GM18870 (cell line): Measurements from ENCODE around the gene CEP57.
A peak's percentile ranks its signal among the peaks of the same experiment; 100 is the strongest.
"Not testable (repeated sequence)": the region's sequence is repeated elsewhere in the genome, so short reads cannot be mapped to it uniquely, and the experiment has no call there.

ENCODE experiments used
- ATAC-seq: cut with Tn5 transposase; IDR thresholded peaks from one replicate; pipeline ENCODE4 v1.9.1; 2021; ENCODE audit warnings: moderate library complexity; ENCODE audit not compliant: unreplicated experiment

Gene CEP57

DNA sequence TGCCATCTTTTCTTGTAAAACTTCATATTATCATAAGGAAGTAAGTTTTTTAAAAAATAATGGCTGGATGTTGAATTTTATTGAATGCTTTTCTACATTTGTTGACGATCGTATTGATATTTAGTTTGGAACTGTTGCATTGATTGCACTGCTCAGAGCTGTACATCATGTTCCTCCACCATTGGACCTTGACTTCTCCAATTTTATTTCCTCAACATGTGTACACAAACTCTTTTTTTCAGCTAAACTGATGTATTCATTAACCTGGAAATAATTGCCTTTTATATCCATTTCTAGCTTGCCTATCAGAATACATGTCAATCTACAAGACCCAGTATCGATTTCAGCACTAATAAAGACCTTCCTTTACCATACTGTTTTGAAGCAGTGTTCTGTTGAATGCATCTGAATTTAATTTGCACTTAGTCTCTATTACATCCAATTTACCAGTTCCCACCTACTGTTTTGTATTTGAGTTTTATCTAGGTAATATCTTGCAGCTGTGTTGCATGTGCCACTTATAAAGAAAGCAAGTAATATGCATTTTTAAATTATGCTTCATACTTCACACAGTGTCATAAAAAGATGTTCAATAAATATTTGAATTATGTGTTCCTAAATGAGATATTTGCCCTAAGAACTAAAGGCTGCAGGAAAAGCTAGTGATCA, 5.5 kb downstream of the CEP57 start:
- ATAC-seq: no peak

DNA sequence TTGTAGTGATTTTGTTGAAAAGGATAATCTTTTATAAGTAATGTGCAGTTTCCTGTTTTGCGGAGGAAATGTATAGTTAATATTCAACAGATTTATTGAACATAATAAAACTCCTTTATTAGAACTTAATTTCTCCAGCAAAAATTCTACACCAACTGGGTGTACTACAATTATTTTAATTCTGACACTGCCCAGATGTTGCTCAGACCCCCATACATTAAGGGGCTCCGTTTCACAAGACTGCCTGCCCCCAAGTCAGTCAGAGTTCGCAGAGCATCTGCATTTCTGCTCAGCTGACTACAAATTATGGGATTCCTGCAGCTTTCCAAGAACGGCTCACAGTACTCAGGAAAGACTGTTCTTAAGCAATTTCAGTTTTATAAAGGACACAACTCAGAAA, 6.2 kb downstream of the CEP57 start:
- no peak for ATAC-seq

DNA sequence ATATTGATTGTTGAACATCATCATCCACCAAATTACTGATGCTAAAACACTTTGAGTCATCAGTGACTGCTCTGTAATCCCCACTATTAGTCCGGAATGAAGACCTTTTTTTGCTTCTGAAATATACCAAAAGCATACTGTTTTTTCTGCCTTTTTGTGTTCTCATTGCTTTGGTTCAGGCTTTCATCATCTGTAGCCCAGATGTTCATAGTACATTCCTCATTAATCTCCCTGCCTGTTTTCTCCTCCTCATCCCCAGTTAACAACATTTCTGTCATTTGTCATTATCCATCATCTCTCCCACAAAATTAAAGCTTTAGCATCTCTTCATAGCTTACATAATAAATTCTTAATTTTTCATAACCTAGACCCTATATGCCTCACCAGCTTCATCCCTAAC, 9.2 kb downstream of the CEP57 start:
- no peak for ATAC-seq

- ATAC-seq: no peak
Measured at GRCh38 chr11:95800438-95800837, 10.1 kb downstream of the CEP57 start.

- no peak for ATAC-seq
Measured at GRCh38 chr11:95802806-95803205, 12.5 kb downstream of the CEP57 start.

DNA sequence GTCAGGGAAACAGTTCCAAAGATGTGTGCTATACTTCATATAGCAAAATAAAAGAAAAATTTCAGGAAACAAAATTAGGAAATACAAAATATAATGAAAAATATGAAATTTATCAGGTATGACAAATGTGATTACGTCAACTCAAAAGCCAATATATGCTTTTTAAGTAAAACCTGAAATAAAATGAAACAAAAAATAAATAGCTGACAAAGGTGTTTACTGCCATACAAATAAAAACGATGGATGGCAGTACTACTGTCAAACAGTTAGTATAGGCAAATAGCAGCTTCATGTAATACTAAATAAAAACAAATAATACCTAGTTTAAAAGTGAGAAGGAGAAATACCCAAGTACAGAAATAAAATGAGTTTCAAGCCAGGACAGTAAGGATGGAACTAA, 13.7 kb downstream of the CEP57 start:
- no peak for ATAC-seq

DNA sequence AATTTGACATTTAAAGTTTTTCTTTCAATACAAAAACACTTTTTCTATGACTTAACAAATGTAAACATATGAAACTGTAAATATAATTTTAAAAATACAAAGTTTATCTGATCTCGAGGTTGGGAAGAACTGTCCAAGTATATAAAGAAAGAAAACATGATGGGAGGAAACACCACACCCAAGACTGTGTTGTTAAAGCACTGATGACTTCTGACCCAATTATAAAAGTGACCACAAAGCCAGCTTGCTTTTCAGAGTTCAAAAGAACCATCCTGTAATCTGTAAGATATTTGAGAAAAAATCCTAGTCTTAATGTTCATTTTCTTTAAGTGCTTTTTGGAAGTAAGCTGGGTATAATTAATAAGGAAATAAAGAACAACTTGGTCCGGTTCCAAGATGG, 15.6 kb downstream of the CEP57 start:
- no peak for ATAC-seq

DNA sequence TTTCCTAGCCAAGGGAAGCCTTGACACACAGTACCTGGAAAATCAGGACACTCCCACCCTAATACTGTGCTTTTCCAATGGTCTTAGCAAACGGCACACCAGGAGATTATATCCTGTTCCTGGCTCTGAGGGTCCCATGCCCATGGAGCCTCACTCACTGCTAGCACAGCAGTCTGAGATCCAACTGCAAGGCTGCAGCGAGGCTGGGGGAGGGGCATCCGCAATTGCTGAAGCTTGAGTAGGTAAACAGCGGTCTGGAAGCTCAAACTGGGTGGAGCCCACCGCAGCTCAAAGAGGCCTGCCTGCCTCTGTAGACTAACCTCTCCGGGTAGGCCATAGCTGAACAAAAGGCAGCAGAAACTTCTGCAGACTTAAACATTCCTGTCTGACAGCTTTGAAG, 16.2 kb downstream of the CEP57 start:
- ATAC-seq: not testable (repeated sequence)

- not testable (repeated sequence) for ATAC-seq
Measured at GRCh38 chr11:95811052-95811451, 20.8 kb downstream of the CEP57 start.

- no peak for ATAC-seq
Measured at GRCh38 chr11:95816037-95816436, 25.7 kb downstream of the CEP57 start.

DNA sequence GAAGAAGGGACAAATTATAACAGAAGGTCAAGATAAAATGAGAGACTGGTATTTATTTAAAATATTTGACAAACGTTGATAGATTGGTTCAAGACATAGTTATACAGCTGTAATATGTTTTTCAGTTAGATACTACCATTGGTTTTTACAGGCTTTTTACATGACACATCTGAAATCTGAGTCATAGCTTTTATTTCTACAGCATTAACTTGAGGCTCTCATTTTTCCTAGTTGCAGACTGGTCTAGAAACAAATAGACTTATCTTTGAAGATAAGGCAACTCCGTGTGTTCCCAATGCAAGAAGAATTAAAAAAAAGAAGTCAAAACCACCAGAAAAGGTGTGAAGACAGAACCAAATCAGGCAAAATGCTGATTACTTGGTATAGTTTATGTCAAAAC, 31.3 kb downstream of the CEP57 start:
- no peak for ATAC-seq

DNA sequence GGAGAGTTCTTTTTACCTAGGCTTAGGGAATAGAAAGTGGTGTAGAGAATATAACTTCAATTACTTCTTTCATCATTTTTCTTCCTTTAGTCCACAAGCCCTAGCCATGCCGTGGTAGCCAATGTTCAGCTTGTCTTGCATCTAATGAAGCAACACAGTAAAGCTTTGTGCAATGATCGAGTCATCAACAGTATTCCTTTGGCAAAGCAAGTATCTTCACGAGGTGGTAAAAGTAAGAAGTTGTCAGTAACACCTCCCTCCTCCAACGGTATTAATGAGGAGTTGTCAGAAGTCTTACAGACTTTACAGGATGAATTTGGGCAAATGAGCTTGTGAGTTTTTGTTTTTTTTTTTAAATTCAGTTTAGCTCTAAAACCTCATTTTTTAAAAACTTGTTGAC, 37.4 kb downstream of the CEP57 start:
- no peak for ATAC-seq

DNA sequence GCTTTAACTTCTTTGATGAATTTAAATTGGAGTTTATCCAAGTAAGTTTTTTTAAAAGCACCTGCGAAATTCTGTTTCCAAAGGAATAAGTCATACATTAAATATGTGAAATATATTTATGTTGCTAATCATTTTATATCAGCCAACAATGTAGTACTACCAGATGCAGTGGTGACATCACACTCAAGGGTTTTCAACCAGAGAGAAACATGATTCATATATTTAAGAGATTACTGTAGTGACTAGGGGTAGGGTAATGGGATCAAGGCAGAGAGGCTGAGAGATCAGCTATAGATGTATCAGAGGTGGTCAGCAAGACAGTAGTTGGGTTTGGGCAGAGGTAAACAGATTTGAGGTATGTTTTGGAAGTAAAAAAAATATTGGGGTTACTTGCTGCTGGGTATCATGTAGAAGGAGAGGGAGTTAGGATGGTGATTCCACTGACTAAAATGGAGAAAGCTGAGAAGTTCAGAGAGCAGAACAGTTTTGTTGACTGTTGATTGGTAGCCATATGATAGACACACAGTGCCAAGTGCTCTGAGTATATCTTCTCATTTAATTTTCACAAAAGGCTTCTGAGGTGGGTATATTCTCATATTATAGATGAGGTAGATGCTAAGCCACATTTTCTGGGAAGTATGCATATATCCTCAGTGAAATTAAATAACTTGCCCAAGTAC, 39.4 kb downstream of the CEP57 start:
- ATAC-seq: no peak

GRCh38 chr11:95831198-95831883, 41.0 kb downstream of the CEP57 start:
- ATAC-seq: no peak

GRCh38 chr11:95832763-95833162, 42.5 kb downstream of the CEP57 start:
- ATAC-seq: no peak

DNA sequence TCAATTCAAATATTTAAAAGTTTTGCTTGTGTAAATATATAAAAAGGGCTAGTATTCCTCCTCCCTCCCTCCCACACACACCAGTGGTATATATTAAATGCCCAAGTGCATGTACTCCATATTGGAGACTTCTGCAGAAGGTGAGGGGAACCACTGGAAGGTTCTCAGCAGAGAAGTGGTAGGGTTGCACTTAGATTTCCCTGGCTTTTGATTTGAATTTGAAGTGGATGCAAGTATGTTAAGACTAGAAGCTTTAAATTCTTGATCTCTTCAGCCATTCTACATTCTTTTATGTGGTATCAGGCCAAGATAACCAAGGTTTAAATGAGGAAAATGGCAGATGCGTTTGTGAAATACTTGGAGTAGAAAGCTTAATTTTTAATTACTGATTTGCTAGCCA, 43.1 kb downstream of the CEP57 start:
- ATAC-seq: no peak

DNA sequence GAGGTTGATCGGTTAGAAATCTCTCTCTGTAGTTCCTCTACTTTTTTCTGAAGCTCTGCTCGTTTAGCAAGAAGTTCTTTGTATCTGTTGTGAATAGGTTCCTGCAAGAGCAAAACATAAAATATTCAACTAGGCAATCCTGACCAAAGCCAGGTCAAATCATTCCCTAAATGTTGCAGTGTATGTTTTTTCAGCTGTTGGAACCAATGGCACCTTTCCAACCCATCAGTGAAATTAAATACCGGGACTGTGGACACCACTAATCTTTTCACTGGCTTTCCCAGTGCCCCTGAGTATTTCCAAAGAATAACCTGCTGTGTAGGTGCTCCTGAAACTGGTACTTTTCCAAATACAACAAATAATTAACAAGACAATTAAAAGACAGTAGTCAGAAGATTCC, 45.1 kb downstream of the CEP57 start:
- no peak for ATAC-seq

DNA sequence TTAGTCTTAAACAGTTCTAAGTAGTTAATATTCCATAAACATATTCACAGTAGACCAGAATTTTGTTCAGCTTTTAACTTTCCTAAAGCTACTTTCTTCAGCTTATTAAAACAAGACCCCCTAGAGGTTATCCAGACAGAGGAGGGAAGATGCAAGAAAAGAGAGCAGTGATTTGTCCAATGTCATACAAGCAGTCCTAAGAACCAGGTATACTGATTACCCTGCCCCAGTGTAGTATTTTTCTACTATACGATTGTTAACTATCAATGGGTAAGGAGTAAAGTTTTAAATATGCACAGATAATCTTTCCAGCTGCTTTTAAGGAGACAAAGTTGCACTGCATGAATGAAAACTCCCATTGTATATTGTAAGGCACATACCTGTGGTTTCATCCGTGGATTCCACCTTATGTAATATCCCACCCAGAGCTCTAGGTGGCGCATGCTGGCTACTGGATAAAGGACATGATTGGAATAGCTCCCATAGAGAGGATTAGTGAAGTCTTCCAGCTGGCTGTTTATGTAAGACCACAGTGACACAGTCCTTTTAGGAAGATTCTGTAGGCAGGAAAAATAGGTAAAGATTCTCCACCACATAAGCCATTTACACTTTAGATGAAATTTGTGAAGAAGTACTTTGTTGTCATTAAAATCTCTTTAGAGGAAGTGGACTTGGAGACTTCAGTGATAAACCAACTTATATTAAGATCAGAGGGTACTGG, 45.6 kb downstream of the CEP57 start:
- peak; percentile 91 for ATAC-seq

DNA sequence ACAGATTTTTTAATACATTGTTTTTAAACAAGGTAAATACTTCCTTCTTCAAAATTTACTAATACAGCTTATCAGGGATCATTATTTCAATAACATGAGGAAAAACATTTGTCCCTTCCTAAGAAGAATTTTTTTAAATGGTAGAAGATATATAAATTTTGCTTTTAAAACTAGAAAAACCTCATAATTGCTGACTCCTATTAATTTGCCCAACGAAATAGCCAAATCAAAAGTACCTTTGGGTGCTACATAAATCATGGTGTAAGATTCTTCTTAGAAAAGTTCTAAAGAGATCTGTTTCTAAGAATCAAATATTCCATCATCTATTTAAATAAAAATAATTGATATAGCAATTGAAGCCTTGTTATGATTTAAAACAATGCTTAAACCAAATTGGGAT, 54.9 kb downstream of the CEP57 start:
- no peak for ATAC-seq

- ATAC-seq: peak; percentile 61
Measured at GRCh38 chr11:95849087-95849825, 59.0 kb downstream of the CEP57 start.

DNA sequence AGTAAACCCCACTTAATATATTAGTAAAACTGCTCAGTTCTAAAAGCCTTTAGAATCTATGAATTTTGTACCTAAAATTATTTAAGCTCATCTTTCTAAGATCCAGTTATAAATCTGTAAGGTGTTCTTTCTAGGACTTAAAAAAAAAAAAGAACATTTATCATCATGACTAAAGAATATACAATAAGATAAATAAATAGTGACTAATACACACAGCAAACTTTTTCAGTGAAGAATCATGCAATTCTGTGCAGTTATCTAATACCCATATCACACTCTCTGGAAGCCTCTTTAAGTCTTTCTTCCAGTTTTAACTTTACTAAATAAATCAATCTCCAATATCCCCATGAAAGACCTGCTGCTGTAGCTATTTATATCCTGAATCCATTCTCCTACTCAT, 59.8 kb downstream of the CEP57 start:
- ATAC-seq: no peak
